ENCODE data around the gene HNRNPUL2.

- TF ChIP-seq CTCF (IDR thresholded peaks at IDR 0.05; ENCODE audit: low read depth, low read length) (no peak), MYC (IDR thresholded peaks at IDR 0.05; ENCODE audit: low read depth, low read length) (peak; percentile 71)
Measured at GRCh38 chr11:62678770-62679696, 48.2 kb downstream of the HNRNPUL2 start, which contains the start of gene UBXN1.

Data from NB4 (cell line).